ENCODE results near the gene ZNF607.
A peak's percentile ranks its signal among the peaks of the same experiment; 100 is the strongest.
"Not testable (repeated sequence)": the region's sequence is repeated elsewhere in the genome, so short reads cannot be mapped to it uniquely, and the experiment has no call there.

ZNF607 gene

GRCh38 chr19:37719111-37719926 is at the start of gene ZNF607:
TSS of gene ZNF607 (minus strand) at chr19:37719761. CDS start at chr19:37711618, 8,143 bp downstream.
- DNase-seq, result peak; percentile 93

DNA sequence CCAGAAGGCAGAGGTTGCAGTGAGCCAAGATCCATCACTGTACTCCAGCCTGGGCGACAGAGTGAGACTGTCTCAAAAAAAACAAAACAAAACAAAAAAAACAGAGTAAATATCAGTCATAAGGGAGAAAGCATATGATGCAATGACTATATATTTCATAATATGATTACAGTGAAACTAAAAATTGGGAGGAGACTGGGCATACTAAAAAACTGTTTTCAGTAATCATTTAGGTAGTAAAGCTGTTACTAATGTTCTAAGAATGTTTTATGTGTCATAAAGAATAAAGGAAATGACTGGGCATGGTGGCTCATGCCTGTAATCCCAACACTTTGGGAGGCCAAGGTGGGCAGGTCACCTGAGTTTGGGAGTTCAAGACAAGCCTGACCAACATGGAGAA is 43.9 kb upstream of the ZNF607 start:
- no peak for DNase-seq

GRCh38 chr19:37757683-37758082 is 38.1 kb upstream of the ZNF607 start:
- DNase-seq, result not testable (repeated sequence)

DNA sequence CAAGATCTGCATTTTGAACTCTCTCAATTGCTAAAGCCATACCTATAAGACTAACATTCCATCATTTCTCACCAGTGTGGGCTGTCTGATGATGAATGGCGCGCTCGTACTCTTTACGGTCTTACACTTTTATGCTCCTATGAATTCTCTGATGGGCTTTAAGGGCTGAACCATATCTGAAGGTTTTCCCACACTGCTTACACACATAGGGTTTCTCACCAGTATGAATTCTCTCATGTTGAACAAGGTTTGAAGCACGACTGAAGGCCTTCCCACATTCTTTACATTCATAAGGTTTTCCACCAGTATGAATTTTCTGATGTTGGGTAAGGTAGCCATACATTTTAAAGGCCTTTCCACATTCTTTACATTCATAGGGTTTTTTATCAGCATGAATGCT is 18.8 kb upstream of the ZNF607 start:
- no peak for DNase-seq

- DNase-seq, result no peak
Observed at GRCh38 chr19:37725181-37725580, 5.6 kb upstream of the ZNF607 start.

DNA sequence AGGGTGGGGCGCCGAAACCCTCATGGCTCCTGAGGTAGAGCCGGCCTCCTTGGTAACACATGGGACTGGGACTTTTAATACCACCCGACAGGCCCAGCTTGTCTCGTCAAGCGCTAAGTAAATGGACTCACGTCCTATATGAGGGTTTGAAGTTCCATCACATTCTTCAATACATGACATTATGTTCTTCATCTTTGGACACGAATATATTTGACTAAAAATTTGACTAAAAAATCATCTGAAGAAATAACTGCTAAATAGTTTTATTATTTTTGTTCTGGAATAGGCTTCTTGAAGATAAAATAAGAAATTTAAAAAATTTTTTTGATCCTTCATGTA is 335 bp upstream of the ZNF607 start:
- no peak for DNase-seq

- DNase-seq, result no peak
Observed at GRCh38 chr19:37718304-37718703, 1.3 kb downstream of the ZNF607 start.

GRCh38 chr19:37716140-37716539 is 3.4 kb downstream of the ZNF607 start:
- no peak for DNase-seq

DNA sequence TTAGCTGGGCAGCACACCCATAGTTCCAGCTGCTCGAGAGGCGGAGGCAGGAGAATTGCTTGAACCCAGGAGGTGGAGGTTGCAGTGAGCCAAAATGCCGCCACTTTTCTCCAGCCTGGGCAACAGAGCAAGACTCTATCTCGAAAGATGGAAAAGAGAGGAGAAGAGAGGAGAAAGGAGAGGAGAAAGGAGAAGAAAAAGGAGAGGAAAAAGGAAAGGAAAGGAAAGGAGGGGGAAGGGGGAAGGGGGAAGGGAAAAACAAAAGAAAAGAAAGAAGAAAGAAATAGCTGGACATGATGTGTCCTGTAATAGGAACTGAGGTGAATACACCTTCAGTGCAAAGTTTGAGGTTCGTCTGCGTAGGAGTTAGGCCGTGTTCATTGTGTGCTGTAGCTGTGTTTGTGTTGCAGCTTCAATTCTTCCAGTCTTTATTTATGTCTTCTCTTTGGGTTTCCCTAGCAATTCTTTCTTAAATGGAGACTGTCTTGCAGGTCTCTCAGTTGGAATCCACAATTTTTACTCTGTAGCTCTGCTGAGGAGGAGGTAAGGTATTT is 13.4 kb downstream of the ZNF607 start:
- no peak for DNase-seq

DNA sequence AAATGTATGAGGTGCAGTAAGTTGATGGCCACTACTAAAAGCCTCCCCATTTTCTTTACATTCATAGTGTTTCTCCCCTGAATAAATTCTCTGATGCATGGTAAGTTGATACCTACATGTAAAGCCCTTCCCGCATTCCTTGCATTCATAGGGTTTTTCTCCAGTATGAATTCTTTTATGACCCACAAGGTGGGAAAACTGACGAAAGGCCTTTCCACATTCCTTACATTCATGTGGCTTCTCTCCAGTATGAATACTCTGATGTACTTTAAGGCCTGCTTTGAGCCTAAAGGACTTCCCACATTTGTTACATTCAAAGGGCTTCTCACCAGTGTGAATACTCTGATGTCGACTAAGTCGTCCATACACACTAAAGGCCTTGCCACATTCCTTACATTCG is 20.5 kb downstream of the ZNF607 start:
- DNase-seq, result no peak

- DNase-seq, result no peak
Observed at GRCh38 chr19:37698216-37698615, 21.3 kb downstream of the ZNF607 start.

GRCh38 chr19:37695144-37695899 is 24.2 kb downstream of the ZNF607 start:
- no peak for DNase-seq

- peak; percentile 11 for DNase-seq
Observed at GRCh38 chr19:37692956-37693620, 26.5 kb downstream of the ZNF607 start.

DNA sequence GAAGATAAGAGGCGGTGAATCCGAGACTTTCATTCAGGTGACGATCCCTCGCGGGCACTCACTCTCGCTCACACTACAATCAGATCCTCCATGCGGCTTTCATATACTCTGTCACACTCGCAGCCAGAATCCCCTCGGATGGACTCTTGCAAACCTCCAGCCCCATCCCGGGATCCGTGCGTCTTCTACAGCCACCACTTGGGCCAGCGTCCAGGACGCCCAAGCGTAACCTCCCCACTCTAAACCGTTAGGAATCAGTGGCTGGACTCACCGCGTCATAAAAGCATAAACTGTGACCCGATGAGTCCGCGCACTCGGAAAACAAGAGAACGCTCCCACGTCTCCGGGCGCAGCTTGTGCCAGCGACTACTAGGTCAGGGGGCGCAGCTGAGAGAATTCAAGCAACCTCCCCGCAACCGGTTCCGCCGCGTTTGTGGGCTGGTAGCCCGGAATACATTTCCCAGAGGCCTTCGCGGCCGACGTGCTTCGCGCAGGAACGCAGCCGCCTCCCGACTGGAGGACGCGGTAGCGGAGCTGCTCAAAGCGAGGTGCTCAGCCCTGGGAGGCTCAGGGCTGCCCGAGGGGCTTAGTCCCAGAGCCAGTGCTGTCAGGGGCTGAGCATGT is 27.6 kb downstream of the ZNF607 start:
- peak; percentile 49 for DNase-seq

GRCh38 chr19:37683520-37683919 is 36.0 kb downstream of the ZNF607 start:
- no peak for DNase-seq

DNA sequence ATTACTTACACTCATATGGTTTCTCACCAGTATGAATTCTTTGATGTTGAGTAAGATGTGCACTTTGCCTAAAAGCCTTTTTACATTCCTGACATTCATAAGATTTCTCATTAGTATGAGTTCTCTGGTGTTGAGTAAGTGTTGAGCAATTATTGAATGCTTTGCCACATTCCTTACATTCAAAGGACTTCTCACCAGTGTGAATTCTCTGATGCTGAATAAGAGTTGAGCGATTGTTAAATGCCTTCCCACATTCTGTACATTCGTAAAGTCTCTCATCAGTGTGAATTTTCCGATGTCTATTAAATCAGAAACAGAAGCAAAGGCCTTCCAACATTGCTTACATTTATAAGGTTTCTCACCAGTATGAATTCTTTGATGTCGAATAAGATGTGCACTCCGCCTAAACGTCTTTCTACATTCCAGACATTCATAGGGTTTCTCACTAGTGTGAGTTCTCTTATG is 50.1 kb downstream of the ZNF607 start:
- no peak for DNase-seq

DNA sequence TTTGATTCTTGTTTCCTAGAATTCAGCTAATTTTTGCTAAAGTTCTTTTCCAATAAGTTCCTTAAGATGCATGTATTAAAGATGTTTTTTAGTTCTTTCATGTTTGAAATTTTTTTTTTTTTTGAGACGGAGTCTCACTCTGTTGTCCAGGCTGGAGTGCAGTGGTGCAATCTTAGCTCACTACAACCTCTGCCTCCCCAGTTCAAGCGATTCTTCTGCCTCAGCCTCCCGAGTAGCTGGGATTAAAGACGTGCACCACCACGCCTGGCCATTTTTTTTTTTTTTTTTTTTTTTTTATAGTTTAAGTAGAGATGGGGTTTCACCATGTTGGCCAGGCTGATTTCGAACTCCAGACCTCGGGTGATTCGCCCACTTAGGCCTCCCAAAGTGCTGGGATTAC is 62.4 kb downstream of the ZNF607 start:
- not testable (repeated sequence) for DNase-seq

- peak; percentile 78 for DNase-seq
Observed at GRCh38 chr19:37655689-37656371, 63.7 kb downstream of the ZNF607 start.

DNA sequence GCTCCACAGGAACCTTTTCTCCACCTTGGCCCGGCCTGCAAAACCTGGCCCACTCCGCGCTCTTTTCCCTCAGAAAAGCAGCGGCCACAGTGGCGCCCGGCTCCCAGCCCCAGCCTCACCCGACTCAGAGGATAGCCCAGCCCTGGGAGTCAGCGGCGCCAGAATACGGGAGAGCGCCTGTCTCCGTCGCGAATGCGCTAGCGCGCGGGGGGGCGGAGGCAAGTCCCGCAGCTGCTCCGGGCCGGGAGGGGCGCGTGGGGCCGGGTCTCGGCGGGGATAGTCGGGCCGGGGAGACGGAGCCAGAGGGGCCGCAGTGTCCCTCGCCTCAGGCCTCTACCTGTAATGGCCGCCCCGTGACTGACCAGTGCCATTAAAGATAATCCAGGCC is 64.3 kb downstream of the ZNF607 start, which contains the start of gene ZFP30:
ZFP30 (minus strand) TSS at position 165 of the 388 bp plus-strand sequence. CDS start 7,643 bp downstream, outside the sequence.
- peak; percentile 79 for DNase-seq

- peak; percentile 40 for DNase-seq
Observed at GRCh38 chr19:37654629-37655300, 64.8 kb downstream of the ZNF607 start.

- DNase-seq, result peak; percentile 27
Observed at GRCh38 chr19:37654118-37654517, 65.4 kb downstream of the ZNF607 start.
